K562 (cell line): ENCODE measurements around the gene CNTFR. TPM values are rescaled to one million over a fixed set of nuclear protein-coding genes. Genes with fewer than 3 reads are reported as not detected.

Source experiments
- ATAC-seq: fragments of 200-7000 bp; cut with Tn5 transposase; 3 replicates; pipeline ENCODE4 v1.9.1; 2020; ENCODE audit warnings: moderate library complexity
- BruUV-seq: library from RNA; stranded (reverse); fragments of 400-500 nt; replicated peaks from 2 replicates; lab custom pipeline; 2021; lab: Mats Ljungman, UMichigan
- CTCF ChIA-PET: fragments of 300-600 bp; formaldehyde crosslinking; extraction: SDS; loops from one replicate; lab custom pipeline; 2021; ENCODE audit warnings: low intra/inter-chr PET ratio; lab: Yijun Ruan, JAX
- POLR2A ChIA-PET: fragments of 300-600, 350-650 bp; sonication (Branson Sonifier 250); formaldehyde crosslinking; extraction: SDS; loops from one replicate; lab custom pipeline; 2021; ENCODE audit warnings: antibody characterized with exemption, inconsistent platforms; lab: Yijun Ruan, JAX
- DNase-seq, 4 experiments: peaks; one replicate each; pipeline versions ENCODE4 v3.0.0 to v3.0.0-alpha.2; 2011 to 2018; ENCODE audit warnings: low spot score in 3 of 4, mixed read lengths in 3 of 4; ENCODE audit errors: extremely low read depth in 1 of 4
- FAIRE-seq: peaks from 2 replicates; lab custom pipeline; 2011; peaks lifted over from hg19 to GRCh38; lab: Jason Lieb, UNC
- H2AFZ ChIP-seq: 2 replicates; pipeline ENCODE4 v1.6.0; 2011; ENCODE audit warnings: low read depth, low read length, control low read depth, inconsistent platforms
- H3K27ac ChIP-seq: fragments of 200-600 bp; 3 replicates; pipeline ENCODE4 v1.8.0; 2011; ENCODE audit warnings: low read depth, mild to moderate bottlenecking, control low read depth, inconsistent platforms, low read length, moderate library complexity, mixed read lengths; ENCODE audit errors: extremely low read depth
- H3K27me3 ChIP-seq, 2 experiments: fragments of 300-600 bp in 1 of 2; 2 replicates in 1 of 2; 3 replicates in 1 of 2; pipeline versions ENCODE4 v1.6.0 to v1.8.0; 2011; ENCODE audit warnings: inconsistent platforms in 2 of 2, low read length in 2 of 2, mild to moderate bottlenecking in 1 of 2, mixed read lengths in 1 of 2, moderate library complexity in 1 of 2; ENCODE audit not compliant: control insufficient read depth in 2 of 2, insufficient read depth in 2 of 2
- H3K36me3 ChIP-seq: fragments of 300-600 bp; 3 replicates; pipeline ENCODE4 v1.8.0; 2011; ENCODE audit warnings: mild to moderate bottlenecking, low read length, inconsistent platforms; ENCODE audit not compliant: control insufficient read depth, insufficient read depth
- H3K4me1 ChIP-seq, 2 experiments: fragments of 200-600 bp in 1 of 2; replicated peaks in 1 of 2; 2 replicates in 1 of 2; 3 replicates in 1 of 2; pipeline versions ENCODE4 v1.5.1 to v1.8.0; 2011; ENCODE audit warnings: inconsistent platforms in 2 of 2, low read length in 2 of 2, mild to moderate bottlenecking in 1 of 2, mixed read lengths in 1 of 2, moderate library complexity in 1 of 2; ENCODE audit not compliant: control insufficient read depth in 2 of 2, insufficient read depth in 2 of 2
- H3K4me2 ChIP-seq: 2 replicates; pipeline ENCODE4 v1.6.1; 2011; ENCODE audit warnings: low read length, control low read depth, inconsistent platforms, mixed read lengths; ENCODE audit not compliant: insufficient read depth
- H3K4me3 ChIP-seq: fragments of 200-600 bp; sonication (generic), shearing (Covaris generic); 2 replicates; pipeline ENCODE4 v1.5.1; 2016; ENCODE audit warnings: control low read depth, inconsistent platforms
- H3K79me2 ChIP-seq: fragments of 200-600 bp; 3 replicates; pipeline ENCODE4 v1.8.0; 2011; ENCODE audit warnings: low read length, inconsistent platforms; ENCODE audit not compliant: control insufficient read depth, insufficient read depth
- H3K9ac ChIP-seq, 2 experiments: 2 replicates each; pipeline versions ENCODE4 v1.6.0 to v1.6.1; 2011; ENCODE audit warnings: low read depth in 2 of 2, low read length in 2 of 2, control low read depth in 1 of 2, inconsistent platforms in 1 of 2, mild to moderate bottlenecking in 1 of 2, mixed read lengths in 1 of 2; ENCODE audit not compliant: insufficient read depth in 1 of 2
- H3K9me1 ChIP-seq: one replicate; pipeline ENCODE4 v1.6.0; 2011; ENCODE audit warnings: inconsistent platforms, mild to moderate bottlenecking, low read length, moderate library complexity; ENCODE audit not compliant: control insufficient read depth, insufficient read depth
- H3K9me3 ChIP-seq: replicated peaks from 2 replicates; pipeline ENCODE4 v1.5.1; 2011; ENCODE audit warnings: low read depth, low read length, inconsistent platforms; ENCODE audit not compliant: control insufficient read depth, insufficient read depth
- H4K20me1 ChIP-seq: replicated peaks from 2 replicates; pipeline ENCODE4 v1.6.1; 2011; ENCODE audit warnings: low read length, inconsistent platforms, mixed read lengths; ENCODE audit not compliant: control insufficient read depth, insufficient read depth
- ARID3A ChIP-seq: IDR thresholded peaks from 2 replicates; pipeline ENCODE4 v1.6.1; 2012; ENCODE audit warnings: low read depth, low read length, improper control_type of control experiment, borderline replicate concordance
- E2F8 ChIP-seq: fragments of 450-650 bp; IDR thresholded peaks from 2 replicates; pipeline ENCODE4 v1.7.1; 2018; ENCODE audit warnings: mild to moderate bottlenecking, low read depth; ENCODE audit not compliant: partially characterized antibody
- FOXJ2 ChIP-seq: fragments of 200-800 bp; sonication (Bioruptor generic); IDR thresholded peaks from 2 replicates; pipeline ENCODE4 v1.6.1; 2016; ENCODE audit warnings: missing genetic modification characterization, missing compliant biosample characterization
- KDM5B ChIP-seq: fragments of 200-600 bp; sonication (generic); IDR thresholded peaks from 2 replicates; pipeline ENCODE4 v1.6.1; 2012; ENCODE audit warnings: low read depth, mild to moderate bottlenecking, moderate library complexity, low read length, control low read depth, inconsistent platforms; ENCODE audit not compliant: insufficient replicate concordance
- MCM7 ChIP-seq, 2 experiments: fragments of 450-650 bp; IDR thresholded peaks; 2 replicates each; pipeline ENCODE4 v1.6.1; 2016 to 2018
- MYBL2 ChIP-seq, 2 experiments: fragments of 450-650 bp in 1 of 2; sonication (generic) in 1 of 2; formaldehyde crosslinking in 1 of 2; IDR thresholded peaks; 2 replicates each; pipeline versions ENCODE4 v1.6.1 to v1.8.1; 2017 to 2022; ENCODE audit warnings: borderline replicate concordance in 1 of 2, inconsistent platforms in 1 of 2, low read depth in 1 of 2, mild to moderate bottlenecking in 1 of 2, missing genetic modification reagents in 1 of 2, moderate library complexity in 1 of 2
- PURB ChIP-seq: sonication (generic); formaldehyde crosslinking; IDR thresholded peaks from 2 replicates; pipeline ENCODE4 v1.9.0; 2021; ENCODE audit warnings: low read depth, mild to moderate bottlenecking, missing genetic modification reagents
- TCF7 ChIP-seq: sonication (generic); IDR thresholded peaks from 2 replicates; pipeline ENCODE4 v1.6.1; 2016; ENCODE audit warnings: antibody characterized with exemption, borderline replicate concordance
- ZBTB49 ChIP-seq: sonication (generic); formaldehyde crosslinking; IDR thresholded peaks from 2 replicates; pipeline ENCODE4 v1.8.0; 2022; ENCODE audit warnings: missing genetic modification reagents, mild to moderate bottlenecking, borderline replicate concordance
- ZNF23 ChIP-seq: fragments of 250-450 bp; sonication (Bioruptor Pico); IDR thresholded peaks from 2 replicates; pipeline ENCODE4 v1.4.0; 2020; ENCODE audit warnings: mild to moderate bottlenecking
- ZNF75A ChIP-seq: fragments of 450-650 bp; formaldehyde crosslinking; IDR thresholded peaks from 2 replicates; pipeline ENCODE4 v1.4.0; 2020; ENCODE audit warnings: mild to moderate bottlenecking
- WGBS: fragments of 100-300 bp; shearing (Covaris generic); methylation state at CpG from one replicate; pipeline ENCODE4 v1.1.6; 2016; ENCODE audit warnings: low coverage, mixed read lengths; ENCODE audit not compliant: insufficient coverage; ENCODE audit errors: missing lambda C conversion rate; 5-methylcytosine and 5-hydroxymethylcytosine counted together
- in situ Hi-C: fragments of 300-500 bp; cut with MboI; formaldehyde crosslinking; loops from 4 replicates; pipeline ENCODE4 v1.15.0; 2018; ENCODE audit warnings: inconsistent platforms, mixed read lengths
- intact Hi-C: fragments of 100-400 bp; cut with micrococcal nuclease; formaldehyde crosslinking; loops from 2 replicates; pipeline ENCODE4 v1.14.2; 2022
- polyA plus RNA-seq, 8 experiments: library from polyadenylated mRNA; depleted of rRNA in 4 of 8; stranded (reverse) in 5 of 8; unstranded in 3 of 8; fragments of >200 nt; fragmentation: Nextera tagmentation in 2 of 8; fragmentation: Illumina TruSeq in 1 of 8; extraction: Ambion mirVana in 2 of 8; extraction: Trizol in 1 of 8; gene quantifications; 2 replicates each; pipeline versions ENCODE4 v1.2.1 to v1.2.3, GENCODE V29; 2011 to 2014; ENCODE audit warnings: inconsistent platforms in 1 of 8, missing spikeins in 1 of 8
- total RNA-seq, 7 experiments: library from RNA; depleted of rRNA in 6 of 7; stranded (reverse); fragments of >200 nt in 6 of 7; fragmentation: Illumina TruSeq in 2 of 7; extraction: Trizol in 2 of 7; gene quantifications; 2 replicates each; pipeline versions ENCODE4 v1.2.1 to v1.2.3, GENCODE V29; 2011 to 2021; ENCODE audit warnings: low replicate concordance in 1 of 7

Gene CNTFR
- total and polyA plus RNA-seq, 9 of the 15 experiments (the other 6 are each of a cell fraction or from before 2014, with no cell fraction given): not detected

- TSS peak; percentile 65 for BruUV-seq
- Histone ChIP-seq H3K27ac (peak within 1 kb of the TSS; percentile 1; the same call in 1 of the 3 replicates), H3K4me3 (peak within 1 kb of the TSS; percentile 65), H2AFZ (peak within 1 kb of the TSS; percentile 98), H3K79me2 (no peaks in the 10 kb centered on the region; the same call in 2 of the 3 replicates), H3K36me3 (peaks cover 13% of the 10 kb centered on the region; the same call in 1 of the 3 replicates), H4K20me1 (no peaks in the 10 kb centered on the region), H3K9me1 (no peaks in the 10 kb centered on the region), H3K9ac (peak within 1 kb of the TSS; percentile 55 to 89), H3K9me3 (no peaks in the 10 kb centered on the region), H3K27me3 (peaks cover 0 to 7% of the 10 kb centered on the region in 2 experiments; a peak in 3 of 5 replicates), H3K4me1 (peaks cover 5 to 11% of the 10 kb centered on the region in 2 experiments; a peak in 3 of 5 replicates), H3K4me2 (peak within 1 kb of the TSS; percentile 83)
- ATAC-seq: peak; percentile 99
- WGBS: 6% methylated on average over 32 of the region's 43 CpGs
- FAIRE-seq: peak; percentile 100
- in situ Hi-C loops (no loop called here), intact Hi-C loops (no loop called here)
- peak; percentile 88 to 94 (median 91) for DNase-seq
- POLR2A ChIA-PET: interaction anchor here (0.6 to 0.9 kb wide), 5 partner anchors 9 to 1705 kb away, joined by 3 to 4 read pairs (median 3); partner anchors contain the start of genes GALT and RPP25L
- CTCF ChIA-PET: no interaction called here
- TF ChIP-seq KDM5B (peak; percentile 65), ZBTB49 (CRISPR knock-in tag) (no peak), ZNF23 (CRISPR knock-in tag) (no peak), TCF7 (no peak), E2F8 (peak; percentile 31), FOXJ2 (no peak), ARID3A (no peak), ZNF75A (CRISPR knock-in tag) (no peak), MYBL2 (IDR thresholded peaks at IDR 0.05; ENCODE audit: low read depth) (peak; percentile 54; the same call in 1 of the 2 replicates), MYBL2 (CRISPR knock-in tag; IDR thresholded peaks at IDR 0.05; ENCODE audit: borderline replicate concordance) (no peak), MCM7 (IDR thresholded peaks at IDR 0.05) (no peak), PURB (CRISPR knock-in tag) (no peak)
These were observed 30.8 kb upstream of the CNTFR start, which contains the start of gene DCTN3 for GRCh38 chr9:34620061-34620994. Gene DCTN3 (minus strand): TSS chr9:34620495. CDS start chr9:34620464, 31 bp downstream.
